Frontal cortex (tissue), 4 donors: Measurements from ENCODE around the gene HSPBAP1. TPM values are rescaled to one million over a fixed set of nuclear protein-coding genes. Genes with fewer than 3 reads are reported as not detected.
"Not testable (repeated sequence)": the region's sequence is repeated elsewhere in the genome, so short reads cannot be mapped to it uniquely, and the experiment has no call there.

Experiments used
- DNase-seq, 2 donors: peaks; one replicate each; pipeline ENCODE4 v3.0.0; 2012; ENCODE audit warnings: low spot score in 2 of 2
- FAIRE-seq: peaks from 2 replicates; lab custom pipeline; 2012; peaks lifted over from hg19 to GRCh38; lab: Jason Lieb, UNC
- total RNA-seq: library from RNA; depleted of rRNA; stranded (reverse); fragments of >200 nt; gene quantifications from one replicate; pipeline ENCODE4 v1.2.3, GENCODE V29; 2014
- donor health status: control.
- donor health status: control.
- donor health status: control.

HSPBAP1 gene
- total RNA-seq, 1 donor from 2014 or later, result 9.4 TPM

DNA sequence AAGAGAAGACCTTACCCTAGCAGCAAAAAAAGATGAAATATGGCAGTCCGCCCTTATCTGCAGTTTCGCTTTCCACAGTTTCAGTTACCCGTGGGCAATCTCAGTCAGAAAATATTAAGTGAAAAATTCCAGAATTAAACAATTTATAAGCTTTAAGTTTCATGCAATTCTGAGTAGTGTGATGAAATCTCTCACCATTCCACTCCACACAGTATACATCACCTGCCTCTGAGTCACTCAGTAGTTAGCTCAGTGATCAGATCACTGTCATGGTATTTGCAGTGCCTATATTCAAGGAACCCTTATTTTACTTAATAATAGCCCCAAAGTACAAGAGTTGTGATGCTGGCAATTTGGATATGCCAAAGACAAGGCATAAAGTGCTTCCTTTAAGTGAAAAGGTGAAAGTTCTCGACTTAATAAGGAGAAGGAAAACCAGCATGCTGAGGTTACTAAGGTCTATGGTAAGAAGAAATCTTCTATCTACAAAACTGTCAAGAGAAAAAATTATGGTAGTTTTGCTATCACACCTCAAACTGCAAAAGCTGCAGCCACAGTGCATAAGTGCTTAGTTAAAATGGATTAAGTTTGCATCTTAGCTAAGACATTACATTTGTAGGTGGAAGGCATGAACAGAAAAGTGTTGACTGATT, 48.1 kb downstream of the HSPBAP1 start:
- no peak for FAIRE-seq
- DNase-seq, result no peak

GRCh38 chr3:122743581-122744120, 50.0 kb downstream of the HSPBAP1 start:
- FAIRE-seq, result no peak
- DNase-seq, result no peak

GRCh38 chr3:122742234-122742633, 51.4 kb downstream of the HSPBAP1 start:
- DNase-seq (no peak), FAIRE-seq (no peak)

GRCh38 chr3:122739172-122739571, 54.5 kb downstream of the HSPBAP1 start:
- FAIRE-seq, result no peak
- no peak for DNase-seq

DNA sequence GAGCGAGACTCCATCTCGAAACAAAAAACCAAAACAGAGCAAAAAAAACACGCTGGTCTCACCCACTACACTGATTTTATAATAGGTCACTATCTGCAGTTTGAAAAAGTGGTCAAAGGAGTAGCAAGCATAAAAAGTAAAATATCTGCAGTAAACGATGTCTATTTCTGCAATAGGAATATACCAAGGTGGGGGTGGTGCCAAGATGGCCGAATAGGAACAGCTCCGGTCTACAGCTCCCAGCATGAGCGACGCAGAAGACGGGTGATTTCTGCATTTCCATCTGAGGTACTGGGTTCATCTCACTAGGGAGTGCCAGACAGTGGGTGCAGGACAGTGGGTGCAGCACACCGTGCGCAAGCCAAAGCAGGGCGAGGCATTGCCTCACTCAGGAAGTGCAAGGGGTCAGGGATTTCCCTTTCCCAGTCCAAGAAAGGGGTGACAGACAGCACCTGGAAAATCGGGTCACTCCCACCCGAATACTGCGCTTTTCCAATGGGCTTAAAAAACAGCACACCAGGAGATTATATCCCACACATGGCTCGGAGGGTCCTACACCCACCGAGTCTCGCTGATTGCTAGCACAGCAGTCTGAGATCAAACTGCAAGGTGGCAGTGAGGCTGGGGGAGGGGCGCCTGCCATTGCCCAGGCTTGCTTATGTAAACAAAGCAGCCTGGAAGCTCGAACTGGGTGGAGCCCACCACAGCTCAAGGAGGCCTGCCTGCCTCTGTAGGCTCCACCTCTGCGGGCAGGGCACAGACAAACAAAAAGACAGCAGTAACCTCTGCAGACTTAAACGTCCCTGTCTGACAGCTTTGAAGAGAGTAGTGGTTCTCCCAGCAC, 60.7 kb downstream of the HSPBAP1 start:
- FAIRE-seq, result not testable (repeated sequence)

GRCh38 chr3:122730240-122730639, 63.4 kb downstream of the HSPBAP1 start:
- FAIRE-seq (no peak), DNase-seq (no peak)

More for the DNA sequence above, 60.7 kb downstream of the HSPBAP1 start:
- DNase-seq, result not testable (repeated sequence)

GRCh38 chr3:122728756-122729514, 64.7 kb downstream of the HSPBAP1 start:
- no peak for FAIRE-seq
- no peak for DNase-seq

DNA sequence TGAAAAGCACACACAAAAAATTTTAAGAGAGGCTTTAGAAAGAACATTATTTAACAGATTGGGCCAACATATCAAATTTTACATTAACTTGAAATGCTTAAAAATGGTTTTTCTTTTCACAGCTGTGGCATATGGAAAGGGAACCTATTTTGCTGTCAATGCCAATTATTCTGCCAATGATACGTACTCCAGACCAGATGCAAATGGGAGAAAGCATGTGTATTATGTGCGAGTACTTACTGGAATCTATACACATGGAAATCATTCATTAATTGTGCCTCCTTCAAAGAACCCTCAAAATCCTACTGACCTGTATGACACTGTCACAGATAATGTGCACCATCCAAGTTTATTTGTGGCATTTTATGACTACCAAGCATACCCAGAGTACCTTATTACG, 65.4 kb downstream of the HSPBAP1 start:
- no peak for FAIRE-seq
- no peak for DNase-seq

- no peak for FAIRE-seq
- DNase-seq, result no peak
Measured at GRCh38 chr3:122727766-122728165, 65.9 kb downstream of the HSPBAP1 start.

DNA sequence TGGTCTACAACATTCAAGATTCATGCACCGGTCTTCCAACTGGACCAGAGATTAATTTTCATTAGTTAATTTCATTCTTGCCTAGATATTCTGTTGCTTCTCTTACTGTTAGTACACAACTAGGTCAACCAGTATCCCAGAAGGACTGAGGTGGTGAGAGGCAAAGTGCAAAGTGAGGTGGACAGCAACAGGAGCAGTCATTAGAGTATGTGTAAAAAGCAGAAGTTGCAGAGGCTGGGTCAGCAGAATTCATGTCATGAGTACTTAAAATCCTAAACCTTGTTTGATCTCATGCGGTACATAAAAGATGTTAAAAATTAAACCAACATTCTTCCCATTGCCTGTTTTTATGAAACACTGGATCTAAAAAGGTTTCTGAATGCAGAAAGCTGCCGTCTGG, 66.3 kb downstream of the HSPBAP1 start:
- no peak for FAIRE-seq

GRCh38 chr3:122725106-122725505, 68.5 kb downstream of the HSPBAP1 start:
- FAIRE-seq (no peak), DNase-seq (no peak)

More for the DNA sequence above, 66.3 kb downstream of the HSPBAP1 start:
- DNase-seq, result no peak

GRCh38 chr3:122719273-122719921, 74.2 kb downstream of the HSPBAP1 start:
- FAIRE-seq (no peak), DNase-seq (no peak)

DNA sequence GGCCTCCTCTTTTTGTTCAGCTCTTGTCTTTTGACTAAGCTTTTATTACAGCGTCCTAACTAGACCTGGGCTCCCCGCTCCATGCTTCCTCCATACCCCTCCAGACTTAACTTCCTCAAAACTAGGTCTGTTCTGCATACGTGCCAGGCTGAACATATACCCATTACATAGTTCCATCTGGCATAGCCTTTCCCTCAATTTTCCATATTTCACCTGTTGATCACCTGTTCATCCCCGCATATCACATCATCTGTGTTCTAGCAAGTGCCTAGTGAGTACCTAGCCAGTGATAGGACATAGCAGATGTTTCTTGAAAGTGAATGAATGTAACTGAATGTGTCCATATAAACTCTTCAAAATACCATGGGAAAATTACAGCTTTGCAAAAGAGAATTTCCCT, 77.0 kb downstream of the HSPBAP1 start:
- FAIRE-seq (no peak), DNase-seq (no peak)

GRCh38 chr3:122714273-122714672, 79.4 kb downstream of the HSPBAP1 start:
- FAIRE-seq, result no peak
- DNase-seq, result no peak

DNA sequence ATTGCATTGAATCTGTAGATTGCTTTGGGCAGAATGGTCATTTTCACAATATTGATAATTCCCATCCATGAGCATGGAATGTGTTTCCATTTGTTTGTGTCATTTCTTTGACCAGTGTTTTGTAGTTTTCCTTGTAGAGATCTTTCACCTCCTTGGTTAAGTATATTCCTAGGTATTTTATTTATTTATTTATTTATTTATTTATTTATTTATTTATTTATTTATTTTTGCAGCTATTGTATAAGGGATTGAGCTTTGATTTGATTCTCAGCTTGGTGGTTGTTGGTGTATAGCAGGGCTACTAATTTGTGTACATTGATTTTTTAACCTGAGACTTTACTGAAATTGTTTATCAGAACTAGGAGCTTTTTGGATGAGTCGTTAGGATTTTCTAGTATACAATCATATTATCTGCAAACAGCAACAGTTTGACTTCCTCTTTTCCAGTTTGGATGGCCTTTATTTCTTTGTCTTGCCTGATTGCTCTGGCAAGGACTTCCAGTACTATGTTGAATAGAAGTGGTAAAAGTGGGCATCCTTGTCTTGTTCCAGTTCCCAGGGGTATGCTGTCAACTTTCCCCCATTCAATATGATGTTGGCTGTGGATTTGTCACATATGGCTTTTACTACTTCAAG, 82.9 kb downstream of the HSPBAP1 start:
- FAIRE-seq, DNase-seq: not testable (repeated sequence)

- FAIRE-seq, result no peak
Measured at GRCh38 chr3:122705379-122705778, 88.3 kb downstream of the HSPBAP1 start.

GRCh38 chr3:122700193-122700592, 93.4 kb downstream of the HSPBAP1 start:
- no peak for FAIRE-seq
- DNase-seq, result no peak

More at GRCh38 chr3:122705379-122705778, 88.3 kb downstream of the HSPBAP1 start:
- DNase-seq, result no peak

GRCh38 chr3:122697952-122698620, 95.5 kb downstream of the HSPBAP1 start:
- DNase-seq, result no peak
- no peak for FAIRE-seq
